ENCODE results near the gene ST8SIA4. TPM values are rescaled to one million over a fixed set of nuclear protein-coding genes. Genes with fewer than 3 reads are reported as not detected.

Gene ST8SIA4
- total and polyA plus RNA-seq, 2 donors (not counting 3 experiments of a cell fraction or from before 2014, with no cell fraction given), result 4.5 to 25.0 TPM

GRCh38 chr5:100863739-100864138, 39.3 kb downstream of the ST8SIA4 start:
- Histone ChIP-seq H3K27me3 (ENCODE audit: control insufficient read depth in 2 of 2, insufficient read depth in 2 of 2, low read length in 2 of 2) (no peaks in the 10 kb centered on the region), H3K9me3 (replicated peaks; ENCODE audit: control insufficient read depth, insufficient read depth, low read length) (no peaks in the 10 kb centered on the region), H3K79me2 (ENCODE audit: control insufficient read depth, insufficient read depth, low read length) (no peaks in the 10 kb centered on the region), H2AFZ (ENCODE audit: low read depth, low read length) (no peak overlapping the region), H3K4me2 (ENCODE audit: insufficient read depth, low read length) (no peak overlapping the region), H3K36me3 (ENCODE audit: control insufficient read depth in 2 of 2, extremely low read depth in 1 of 2, insufficient read depth in 2 of 2, low read length in 2 of 2) (no peaks in the 10 kb centered on the region), H3K4me1 (ENCODE audit: control insufficient read depth, extremely low read depth, insufficient read depth, low read length) (no peaks in the 10 kb centered on the region), H3K4me3 (replicated peaks in 1 of 3; ENCODE audit: insufficient read depth in 1 of 3, low read depth in 1 of 3, low read length in 3 of 3) (no peak overlapping the region), H4K20me1 (replicated peaks; ENCODE audit: control insufficient read depth, extremely low read depth, insufficient read depth, low read length) (no peaks in the 10 kb centered on the region), H3K27ac (ENCODE audit: insufficient read depth, low read depth, low read length) (no peak overlapping the region), H3K9ac (replicated peaks; ENCODE audit: extremely low read depth, insufficient read depth, low read length) (no peak overlapping the region), H3K9me1 (replicated peaks; ENCODE audit: control insufficient read depth, extremely low read depth, insufficient read depth, low read length) (no peaks in the 10 kb centered on the region)
- dilution Hi-C loops (cut with MboI; ENCODE audit: extremely low pct_ligation_motif_present, low sequenced_read_pairs) (no loop called here), intact Hi-C loops (cut with micrococcal nuclease) (no loop called here)
- no TSS peak for BruUV-seq (replicated peaks)
- ChIA-PET CTCF (no interaction called here), POLR2A (no interaction called here)
- DNase-seq (ENCODE audit: low read depth, low spot score) (no peak), FAIRE-seq (no peak)
- no peak for TF ChIP-seq CTCF (IDR thresholded peaks at IDR 0.05; ENCODE audit: extremely low read depth in 1 of 2, insufficient read depth in 1 of 2, low read depth in 1 of 2, low read length in 2 of 2)
- no peak for TF ChIP-seq POLR2AphosphoS5 (IDR thresholded peaks at IDR 0.05; ENCODE audit: insufficient read depth, low read depth, low read length)
- no peak for TF ChIP-seq POLR2A (IDR thresholded peaks at IDR 0.05; ENCODE audit: low read depth, low read length)
- TF ChIP-seq FOS (IDR thresholded peaks at IDR 0.05; ENCODE audit: borderline replicate concordance, insufficient read depth, low read length), result no peak
- no peak for TF ChIP-seq EZH2 (IDR thresholded peaks at IDR 0.05; ENCODE audit: borderline replicate concordance, low read depth, low read length, severe bottlenecking)

- Histone ChIP-seq H3K36me3 (ENCODE audit: control insufficient read depth in 2 of 2, extremely low read depth in 1 of 2, insufficient read depth in 2 of 2, low read length in 2 of 2) (no peaks in the 10 kb centered on the region), H3K27ac (ENCODE audit: insufficient read depth, low read depth, low read length) (no peak overlapping the region), H3K9me1 (replicated peaks; ENCODE audit: control insufficient read depth, extremely low read depth, insufficient read depth, low read length) (no peaks in the 10 kb centered on the region), H3K9ac (replicated peaks; ENCODE audit: extremely low read depth, insufficient read depth, low read length) (no peak overlapping the region), H3K27me3 (ENCODE audit: control insufficient read depth in 2 of 2, insufficient read depth in 2 of 2, low read length in 2 of 2) (no peaks in the 10 kb centered on the region), H3K9me3 (replicated peaks; ENCODE audit: control insufficient read depth, insufficient read depth, low read length) (no peaks in the 10 kb centered on the region), H3K4me1 (ENCODE audit: control insufficient read depth, extremely low read depth, insufficient read depth, low read length) (no peaks in the 10 kb centered on the region), H2AFZ (ENCODE audit: low read depth, low read length) (no peak overlapping the region), H3K4me3 (replicated peaks in 1 of 3; ENCODE audit: insufficient read depth in 1 of 3, low read depth in 1 of 3, low read length in 3 of 3) (no peak overlapping the region), H3K79me2 (ENCODE audit: control insufficient read depth, insufficient read depth, low read length) (no peaks in the 10 kb centered on the region), H4K20me1 (replicated peaks; ENCODE audit: control insufficient read depth, extremely low read depth, insufficient read depth, low read length) (no peaks in the 10 kb centered on the region), H3K4me2 (ENCODE audit: insufficient read depth, low read length) (no peak overlapping the region)
- no peak for TF ChIP-seq GATA2 (IDR thresholded peaks at IDR 0.05; ENCODE audit: insufficient read depth, insufficient read length, low read depth, low read length)
- TF ChIP-seq POLR2A (IDR thresholded peaks at IDR 0.05; ENCODE audit: low read depth, low read length), result no peak
- TF ChIP-seq POLR2AphosphoS5 (IDR thresholded peaks at IDR 0.05; ENCODE audit: insufficient read depth, low read depth, low read length), result no peak
- TF ChIP-seq JUN (IDR thresholded peaks at IDR 0.05; ENCODE audit: borderline replicate concordance, insufficient read depth, insufficient read length, low read depth), result no peak
- no peak for TF ChIP-seq CTCF (IDR thresholded peaks at IDR 0.05; ENCODE audit: extremely low read depth in 1 of 2, insufficient read depth in 1 of 2, low read depth in 1 of 2, low read length in 2 of 2)
- no peak for TF ChIP-seq MYC (IDR thresholded peaks at IDR 0.05; ENCODE audit: low read depth, low read length)
- no peak for TF ChIP-seq MAX (IDR thresholded peaks at IDR 0.05; ENCODE audit: insufficient read depth, insufficient read length)
- no peak for TF ChIP-seq FOS (IDR thresholded peaks at IDR 0.05; ENCODE audit: borderline replicate concordance, insufficient read depth, low read length)
- TF ChIP-seq EZH2 (IDR thresholded peaks at IDR 0.05; ENCODE audit: borderline replicate concordance, low read depth, low read length, severe bottlenecking), result no peak
- no TSS peak for BruUV-seq (replicated peaks)
- intact Hi-C loops (cut with micrococcal nuclease) (no loop called here), dilution Hi-C loops (cut with MboI; ENCODE audit: extremely low pct_ligation_motif_present, low sequenced_read_pairs) (no loop called here)
- POLR2A ChIA-PET, result no interaction called here
- CTCF ChIA-PET, result interaction anchor here (0.5 kb wide), 1 partner anchor 142 kb away, joined by 3 read pairs; no protein-coding TSS in a partner anchor
- FAIRE-seq, result no peak
- no peak for DNase-seq (ENCODE audit: low read depth, low spot score)
These were observed 41.9 kb downstream of the ST8SIA4 start for GRCh38 chr5:100861148-100861547.

Data from endothelial cell of umbilical vein (primary cell).